SU-DHL-6 (cell line): Measurements from ENCODE around the gene NUFIP2.

Source experiments
- CTCF ChIP-seq: fragments of 200-600 bp; sonication (generic); IDR thresholded peaks from one replicate; pipeline ENCODE4 v1.5.1; 2017; ENCODE audit warnings: antibody characterized with exemption, mild to moderate bottlenecking, low read length, moderate library complexity; ENCODE audit not compliant: insufficient read depth, poor library complexity, severe bottlenecking
- EZH2phosphoT487 ChIP-seq: fragments of 200-600 bp; sonication (generic), shearing (Covaris generic); conservative IDR thresholded peaks from 2 replicates; pipeline ENCODE4 v1.6.1; 2018; ENCODE audit warnings: mild to moderate bottlenecking, antibody characterized with exemption, low read length, moderate library complexity, mixed read lengths

- TF ChIP-seq CTCF (no peak), EZH2phosphoT487 (no peak)
Measured at GRCh38 chr17:29210879-29211278, 83.1 kb downstream of the NUFIP2 start.
